GM19351 (cell line): Measurements from ENCODE around the gene SCYGR7.
"Not testable (repeated sequence)": the region's sequence is repeated elsewhere in the genome, so short reads cannot be mapped to it uniquely, and the experiment has no call there.

Experiments used
- ATAC-seq: cut with Tn5 transposase; IDR thresholded peaks from one replicate; pipeline ENCODE4 v1.9.1; 2021; ENCODE audit warnings: mild to moderate bottlenecking, moderate library complexity; ENCODE audit not compliant: unreplicated experiment

The SCYGR7 gene, protein sequence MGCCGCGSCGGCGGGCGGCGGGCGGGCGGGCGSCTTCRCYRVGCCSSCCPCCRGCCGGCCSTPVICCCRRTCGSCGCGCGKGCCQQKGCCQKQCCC

GRCh38 chr2:227728035-227728434 lies at the start of gene SCYGR7:
Gene SCYGR7 (plus strand): TSS chr2:227728335. CDS start chr2:227728335, 0 bp downstream.
- no peak for ATAC-seq

DNA sequence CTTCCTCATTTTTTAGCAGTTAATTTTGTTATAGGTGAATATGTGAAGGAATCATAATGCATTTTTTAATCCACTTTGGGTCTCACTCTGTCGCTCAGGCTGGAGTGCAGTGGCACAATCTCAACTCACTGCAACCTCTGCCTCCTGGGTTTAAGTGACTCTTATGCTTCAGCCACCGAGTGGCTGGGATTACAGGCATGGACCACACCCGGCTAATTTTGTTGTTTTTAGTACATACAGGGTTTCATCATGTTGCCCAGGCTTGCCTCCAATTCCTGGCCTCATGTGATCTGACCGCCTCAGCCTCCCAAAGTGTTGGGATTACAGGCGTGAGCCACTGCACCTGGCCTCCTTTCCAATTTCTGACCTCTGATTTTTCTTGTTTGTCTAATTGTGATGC lies 43.9 kb upstream of the SCYGR7 start:
- no peak for ATAC-seq

DNA sequence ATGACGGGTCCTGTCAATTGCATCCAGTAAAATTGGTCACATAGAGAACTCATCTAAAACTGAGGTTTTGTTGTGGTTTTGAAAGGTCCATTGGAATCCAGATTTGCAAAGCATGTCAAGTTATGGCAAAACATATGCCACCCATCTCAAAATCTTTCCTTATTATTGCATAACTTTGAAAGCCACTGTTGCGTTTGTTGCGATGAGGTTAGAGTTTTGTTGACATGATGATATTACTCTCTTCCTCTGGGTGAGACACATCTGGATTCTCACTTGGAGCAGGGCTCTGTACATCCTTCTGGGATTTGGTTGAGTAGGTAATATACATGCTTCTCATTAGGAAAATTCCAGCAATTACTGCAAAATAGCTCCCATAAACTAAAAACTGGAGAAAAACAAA lies 40.9 kb upstream of the SCYGR7 start:
- ATAC-seq = no peak

DNA sequence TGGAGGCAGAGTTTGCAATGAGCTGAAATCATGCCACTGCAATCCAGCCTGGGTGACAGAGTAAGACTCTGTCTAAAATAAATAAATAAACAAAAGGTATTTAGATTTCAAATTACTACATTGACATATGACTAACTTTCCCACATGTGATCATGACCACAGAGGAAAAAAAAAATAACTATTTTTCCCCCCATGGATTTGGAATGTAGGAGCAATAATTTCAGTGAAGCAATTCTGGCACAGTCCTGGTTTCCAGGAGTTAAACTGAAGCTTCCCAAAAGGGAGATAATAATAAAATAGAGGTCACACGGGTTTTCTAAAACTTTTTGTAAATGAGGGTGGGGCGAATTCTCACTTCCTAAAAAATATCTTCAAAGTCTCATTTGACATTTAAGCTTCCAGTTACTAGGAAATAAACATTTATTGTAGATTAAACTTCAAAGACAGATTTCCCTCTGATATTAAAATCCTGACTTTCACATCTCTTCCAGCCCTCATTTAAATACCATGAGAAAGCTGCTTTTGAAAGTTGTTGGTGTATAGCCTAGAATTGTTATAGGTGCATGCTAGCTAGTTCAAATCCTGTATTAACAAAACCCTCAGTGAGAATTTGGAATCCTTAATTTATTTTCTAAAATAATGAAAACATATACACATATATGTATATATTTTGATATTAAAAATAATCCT lies 31.0 kb upstream of the SCYGR7 start:
- no peak for ATAC-seq

DNA sequence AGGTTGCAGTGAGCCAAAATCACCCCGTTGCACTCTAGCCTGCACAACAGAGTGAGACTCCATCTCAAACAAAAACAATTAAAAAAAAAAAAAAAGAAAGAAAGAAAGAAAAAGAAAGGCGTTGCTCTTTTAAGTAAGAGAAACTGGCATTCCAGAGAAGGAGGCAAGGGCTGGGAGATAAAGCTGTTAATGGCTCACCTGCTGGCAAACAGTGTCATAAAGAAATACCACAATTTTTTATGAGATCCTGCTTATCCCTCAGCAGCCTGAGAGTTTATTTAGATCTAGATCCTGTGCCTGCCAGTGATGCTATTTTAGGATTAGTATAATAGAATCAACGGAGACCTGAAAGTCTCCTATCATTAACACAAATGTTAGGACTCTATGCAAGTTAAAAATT lies 26.6 kb upstream of the SCYGR7 start:
- no peak for ATAC-seq

DNA sequence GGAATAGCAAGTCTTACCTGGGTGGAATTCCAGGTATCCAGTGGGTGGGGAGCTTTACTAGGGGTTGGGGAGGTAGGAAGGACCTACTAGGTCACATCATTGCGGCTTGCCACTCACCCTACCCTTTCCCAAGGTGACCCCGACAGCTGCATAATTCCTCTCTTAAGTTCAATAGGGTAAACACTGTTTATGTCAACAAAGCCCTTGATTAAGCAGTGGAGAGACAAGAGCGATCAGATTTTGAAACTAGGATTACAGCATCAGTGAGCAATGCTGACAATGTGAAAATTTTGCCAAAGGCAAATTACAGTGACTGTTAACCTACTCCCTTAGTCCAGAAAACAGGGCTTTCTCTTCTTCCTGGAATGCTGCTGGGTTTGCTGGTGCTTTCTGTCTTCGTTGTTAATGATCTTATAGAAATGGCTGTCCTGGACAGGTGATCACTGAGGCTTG lies 24.8 kb upstream of the SCYGR7 start:
- no peak for ATAC-seq

DNA sequence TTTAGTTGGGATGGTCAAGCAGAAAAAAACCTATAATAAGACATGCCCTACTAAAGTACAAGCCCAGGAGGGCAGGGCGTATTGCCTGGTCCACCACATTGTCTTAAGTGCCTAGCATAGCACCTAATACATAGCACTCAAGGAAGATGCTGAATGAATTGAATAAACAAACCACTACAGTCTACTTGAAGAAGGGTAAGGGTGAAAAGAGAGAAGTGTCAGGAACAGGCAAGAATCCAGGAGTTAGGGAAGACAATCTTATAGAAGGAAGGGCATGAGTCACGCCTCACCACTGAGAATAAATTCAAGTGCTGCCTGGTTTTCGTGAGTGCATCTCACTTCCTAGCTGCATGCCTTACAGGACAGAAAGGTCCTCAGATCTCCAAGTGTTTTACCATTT lies 24.2 kb upstream of the SCYGR7 start:
- no peak for ATAC-seq

- ATAC-seq = no peak
These were observed 21.3 kb upstream of the SCYGR7 start for GRCh38 chr2:227706859-227707258.

DNA sequence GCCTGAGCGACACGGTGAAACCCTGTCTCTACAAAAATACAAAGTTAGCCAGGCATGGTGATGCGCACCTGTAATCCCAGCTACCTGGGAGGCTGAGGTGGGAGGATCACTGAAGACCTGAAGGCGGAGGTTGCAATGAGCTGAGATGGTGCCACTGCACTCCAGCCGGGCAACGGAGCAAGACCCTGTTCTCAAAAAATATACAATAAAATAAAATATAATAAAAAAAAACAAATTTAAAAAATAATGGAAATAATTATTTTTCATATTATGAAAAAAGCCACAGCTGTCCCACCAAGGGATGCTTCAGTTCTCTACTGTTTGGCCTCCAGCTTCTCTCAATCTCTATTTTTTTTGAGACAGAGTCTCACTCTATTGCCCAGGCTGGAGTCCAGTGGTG lies 20.7 kb upstream of the SCYGR7 start:
- ATAC-seq = no peak

DNA sequence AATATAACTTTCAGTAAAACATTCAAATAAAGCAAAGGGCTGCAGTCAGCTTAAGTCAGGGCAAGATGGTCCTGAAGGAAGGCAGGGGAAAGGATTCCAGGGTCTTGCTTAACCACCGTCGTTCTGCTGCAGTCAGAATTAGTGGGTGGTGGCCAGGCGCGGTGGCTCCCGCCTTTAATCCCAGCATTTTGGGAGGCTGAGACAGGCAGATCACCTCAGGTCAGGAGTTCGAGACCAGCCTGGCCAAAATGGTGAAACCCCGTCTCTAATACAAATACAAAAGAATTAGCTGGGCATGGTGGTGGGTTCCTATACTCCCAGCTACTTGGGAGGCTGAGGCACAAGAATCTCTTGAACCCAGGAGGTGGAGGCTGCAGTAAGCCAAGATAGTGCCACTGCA lies 17.1 kb upstream of the SCYGR7 start:
- no peak for ATAC-seq

DNA sequence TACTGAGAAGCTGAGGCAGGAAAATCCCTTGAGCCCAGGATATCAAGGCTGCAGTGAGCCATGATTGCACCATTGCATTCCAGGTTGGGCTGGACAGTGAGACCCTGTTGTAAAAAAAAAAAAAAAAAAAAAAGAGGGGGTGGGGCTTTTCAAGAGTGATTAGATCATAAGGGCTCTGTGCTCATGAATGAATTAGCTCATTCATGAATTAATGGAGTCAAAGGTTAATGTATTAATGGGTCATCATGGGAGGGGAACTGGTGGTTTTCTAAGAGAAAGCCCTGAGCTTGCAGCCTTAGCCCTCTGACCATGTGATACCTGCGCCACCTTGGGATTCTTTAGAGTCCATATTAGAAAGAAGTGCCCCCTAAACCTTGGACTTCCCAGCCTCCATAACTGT lies 14.8 kb upstream of the SCYGR7 start:
- no peak for ATAC-seq

DNA sequence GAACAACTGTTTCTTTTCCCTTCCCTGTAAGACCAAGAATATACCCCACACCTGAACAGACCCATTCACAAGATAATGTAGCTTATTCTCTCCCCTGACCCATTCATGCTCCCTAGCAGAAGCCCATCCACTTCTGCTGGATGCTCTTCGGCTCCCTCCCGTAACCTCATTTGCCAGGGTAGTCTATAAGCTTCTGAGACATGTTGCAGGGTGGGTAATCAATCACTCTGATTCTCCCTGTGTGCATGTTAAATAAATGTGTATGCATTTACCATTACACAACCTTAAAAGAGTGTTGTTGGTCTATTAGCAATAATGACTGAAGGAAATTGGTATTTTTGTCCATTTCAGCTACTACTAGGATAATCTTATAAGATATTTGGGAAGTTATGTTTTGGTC lies 11.6 kb upstream of the SCYGR7 start:
- ATAC-seq = no peak

DNA sequence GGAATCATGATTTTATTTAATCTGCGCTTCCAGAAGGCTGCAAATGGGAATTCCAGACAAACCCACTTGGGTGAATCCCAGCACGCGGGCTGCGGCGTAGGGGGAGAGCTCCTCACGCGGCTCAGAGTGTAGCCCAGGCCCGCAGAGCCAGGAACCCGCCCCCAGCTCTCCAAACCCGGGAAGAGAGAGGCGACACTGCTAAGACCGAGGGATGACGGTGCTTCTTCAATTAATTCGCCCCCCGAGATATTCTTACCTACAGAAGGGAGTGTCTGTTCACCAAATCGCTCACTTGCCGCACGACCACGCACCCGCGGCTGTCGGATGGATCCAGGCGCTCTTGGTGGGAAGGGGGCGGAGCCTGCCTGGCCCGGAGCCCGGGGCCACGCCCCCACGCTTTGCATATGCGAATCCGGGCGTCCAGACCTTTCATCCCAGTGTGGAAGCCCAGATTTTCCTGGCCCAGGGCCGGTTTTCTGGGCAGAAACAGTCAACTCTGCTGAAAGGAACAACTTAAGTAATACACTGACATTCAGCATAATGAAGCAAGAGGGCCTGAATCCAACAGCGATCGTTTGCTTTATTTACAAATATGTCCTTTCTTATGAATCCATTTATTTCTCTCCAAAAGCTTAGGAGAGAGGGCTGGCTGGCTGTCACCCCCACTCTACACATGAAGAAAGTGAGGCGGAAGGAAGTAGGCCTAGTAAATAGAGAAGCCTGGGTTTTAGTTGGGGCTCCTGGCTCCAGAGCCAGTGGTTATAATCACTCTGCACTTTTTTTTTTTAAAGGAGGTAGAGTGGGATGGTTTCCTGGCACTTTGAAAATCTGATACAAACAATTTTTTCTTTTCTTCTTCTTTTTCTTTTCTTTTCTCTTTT lies 10.2 kb upstream of the SCYGR7 start, which contains the start of gene SLC19A3:
Gene SLC19A3, minus strand, starts transcription at position 342 of the 881 bp plus-strand sequence. CDS start 15,710 bp downstream, outside the sequence.
- no peak for ATAC-seq

- ATAC-seq = no peak
These were observed 8.5 kb upstream of the SCYGR7 start for GRCh38 chr2:227719641-227720040.

GRCh38 chr2:227720680-227721079 lies 7.5 kb upstream of the SCYGR7 start:
- no peak for ATAC-seq

DNA sequence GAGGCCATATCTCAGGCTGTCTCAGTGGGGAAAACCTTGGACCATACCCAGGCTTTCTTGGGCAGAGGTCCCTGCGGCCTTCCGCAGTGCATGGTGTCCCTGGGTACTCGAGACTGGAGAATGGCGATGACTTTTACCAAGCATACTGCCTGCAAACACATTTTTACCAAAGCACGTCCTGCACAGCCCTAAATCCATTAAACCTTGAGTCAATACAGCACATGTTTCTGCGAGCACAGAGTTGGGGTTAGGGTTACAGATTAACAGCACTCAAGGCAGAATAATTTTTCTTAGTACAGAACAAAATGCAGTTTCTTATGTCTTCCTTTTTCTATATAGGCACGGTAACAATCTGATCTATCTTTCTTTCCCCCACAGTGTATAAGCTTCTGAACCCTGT lies 5.3 kb upstream of the SCYGR7 start:
- not testable (repeated sequence) for ATAC-seq

DNA sequence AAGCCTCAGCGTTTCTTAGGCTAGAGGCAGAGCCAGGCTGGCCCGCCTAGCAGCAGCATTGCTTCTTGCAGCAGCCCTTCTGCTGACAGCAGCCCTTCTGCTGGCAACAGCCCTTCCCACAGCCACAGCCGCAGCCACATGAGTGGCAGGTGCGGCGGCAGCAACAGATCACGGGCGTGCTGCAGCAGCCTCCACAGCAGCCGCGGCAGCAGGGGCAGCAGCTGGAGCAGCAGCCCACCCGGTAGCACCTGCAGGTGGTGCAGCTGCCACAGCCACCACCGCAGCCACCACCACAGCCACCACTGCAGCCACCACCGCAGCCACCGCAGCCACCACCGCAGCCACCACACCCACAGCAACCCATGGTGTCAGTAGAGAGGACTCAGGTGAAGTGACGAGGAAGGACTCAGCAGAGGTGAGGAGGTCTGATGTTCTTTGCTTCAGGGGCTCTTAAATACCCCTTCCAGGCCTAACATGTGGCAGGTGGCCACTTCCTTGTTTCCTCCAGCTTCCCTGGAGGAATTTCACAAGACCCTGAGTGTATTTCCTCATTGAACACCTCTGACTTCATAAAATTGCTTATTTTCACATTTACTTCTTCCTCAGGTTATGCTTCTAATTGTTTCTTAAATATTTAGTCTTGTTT lies 3.6 kb upstream of the SCYGR7 start, which contains the start of gene SCYGR6:
Gene SCYGR6, minus strand, starts transcription at position 364 of the 646 bp plus-strand sequence. Its CDS starts 0 bp downstream, at position 364.
- ATAC-seq = no peak

DNA sequence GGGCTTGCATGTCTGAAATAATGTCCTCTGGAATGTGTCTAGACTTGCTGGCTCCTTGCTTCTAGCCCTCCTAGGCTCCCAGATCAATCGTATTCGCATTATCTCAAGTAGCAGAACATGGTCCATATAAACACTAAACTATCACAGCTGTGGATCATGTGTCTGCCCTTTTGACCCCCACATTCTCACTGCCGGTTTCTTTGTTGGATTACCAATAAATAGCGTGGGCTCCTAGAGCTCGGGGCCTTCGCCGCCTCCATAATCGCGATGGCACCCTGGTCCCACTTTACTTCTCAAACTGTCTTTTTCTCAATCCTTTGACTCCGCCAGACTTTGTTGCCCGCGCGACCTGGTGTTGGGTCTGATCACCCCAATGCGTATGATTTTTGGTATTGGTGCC lies 11.2 kb downstream of the SCYGR7 start:
- ATAC-seq = no peak

GRCh38 chr2:227740705-227741104 lies 12.6 kb downstream of the SCYGR7 start:
- ATAC-seq = not testable (repeated sequence)

- ATAC-seq = no peak
These were observed 17.5 kb downstream of the SCYGR7 start, which contains the start of gene SCYGR8 for GRCh38 chr2:227745594-227745993. Gene SCYGR8 (plus strand): TSS chr2:227745894. CDS start chr2:227745894, 0 bp downstream.

DNA sequence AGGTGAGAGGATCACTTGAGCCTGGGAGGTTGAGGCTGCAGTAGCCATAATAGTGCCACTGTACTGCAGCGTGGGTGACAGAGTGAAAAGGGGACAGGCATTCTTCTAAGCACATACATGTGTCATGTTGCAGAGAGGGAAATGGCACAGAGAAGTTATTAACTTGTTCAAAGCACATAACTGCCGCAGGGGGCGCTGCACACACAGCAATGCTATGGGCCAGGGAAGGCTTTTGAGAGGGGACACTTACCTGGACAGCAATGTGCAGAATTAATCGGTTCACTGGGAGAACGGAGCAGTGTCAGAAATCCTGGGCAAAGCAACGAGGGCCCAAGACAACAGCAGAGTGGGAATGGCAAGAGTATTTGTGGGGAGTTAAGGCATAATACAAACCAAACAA lies 19.9 kb downstream of the SCYGR7 start:
- ATAC-seq = peak; percentile 57
